ENCODE data around the gene PTK6. TPM values are rescaled to one million over a fixed set of nuclear protein-coding genes. Genes with fewer than 3 reads are reported as not detected.
"Not testable (repeated sequence)": the region's sequence is repeated elsewhere in the genome, so short reads cannot be mapped to it uniquely, and the experiment has no call there.

PTK6 gene
- total RNA-seq, 1 experiment from 2014 or later: 6.7 TPM

GRCh38 chr20:63514520-63514919 lies 22.7 kb downstream of the PTK6 start:
- H3K9ac ChIP-seq (ENCODE audit: low read length); CTCF ChIA-PET; H4K20me1 ChIP-seq (ENCODE audit: insufficient read depth); H2AFZ ChIP-seq (ENCODE audit: low read depth, low read length, poor library complexity, severe bottlenecking); ATAC-seq; POLR2A ChIA-PET; H3K4me1 ChIP-seq (ENCODE audit: control insufficient read depth in 1 of 2, insufficient read depth in 2 of 2, low read length in 2 of 2); H3K27ac ChIP-seq (ENCODE audit: low read depth, low read length); BruUV-seq (replicated peaks); H3K4me2 ChIP-seq (ENCODE audit: low read length); H3K4me3 ChIP-seq (replicated peaks in 1 of 2; ENCODE audit: low read depth in 1 of 2, low read length in 2 of 2); H3K79me2 ChIP-seq (ENCODE audit: insufficient read depth, low read length); H3K36me3 ChIP-seq (ENCODE audit: control insufficient read depth in 1 of 2, insufficient read depth in 2 of 2, low read length in 2 of 2); H3K9me2 ChIP-seq (ENCODE audit: insufficient read depth); RAD21 ChIA-PET (ENCODE audit: low non-redundant PET in 1 of 2, low total read pairs in 2 of 2, uncharacterized antibody in 2 of 2, unreplicated experiment in 2 of 2); intact Hi-C loops (cut with micrococcal nuclease); H3K27me3 ChIP-seq (ENCODE audit: insufficient read depth, low read length); H3K9me3 ChIP-seq (ENCODE audit: control insufficient read depth in 1 of 2, insufficient read depth in 1 of 2, low read depth in 1 of 2, low read length in 2 of 2); DNase-seq (ENCODE audit: low read depth, low spot score): not testable (repeated sequence)

- H3K9ac ChIP-seq (ENCODE audit: low read length): no peak overlapping the region
- ChIA-PET POLR2A (no interaction called here), RAD21 (ENCODE audit: low non-redundant PET in 1 of 2, low total read pairs in 2 of 2, uncharacterized antibody in 2 of 2, unreplicated experiment in 2 of 2) (no interaction called here), CTCF (no interaction called here)
- H3K9me3 ChIP-seq (ENCODE audit: control insufficient read depth in 1 of 2, insufficient read depth in 1 of 2, low read depth in 1 of 2, low read length in 2 of 2): no peaks in the 10 kb centered on the region
- peaks cover 7% of the 10 kb centered on the region; the same call in 1 of the 2 replicates for H3K27me3 ChIP-seq (ENCODE audit: insufficient read depth, low read length)
- no peak overlapping the region for H2AFZ ChIP-seq (ENCODE audit: low read depth, low read length, poor library complexity, severe bottlenecking)
- TF ChIP-seq YY1 (IDR thresholded peaks at IDR 0.05; ENCODE audit: extremely low read depth, insufficient replicate concordance, low read depth, low read length) (no peak), JUND (IDR thresholded peaks at IDR 0.05) (no peak), CBX3 (IDR thresholded peaks at IDR 0.05; ENCODE audit: low read depth) (no peak), EZH2phosphoT487 (IDR thresholded peaks at IDR 0.05; ENCODE audit: borderline replicate concordance) (no peak), POLR2A (IDR thresholded peaks at IDR 0.05; ENCODE audit: borderline replicate concordance, extremely low read depth, insufficient read depth, insufficient read length) (no peak), POLR2AphosphoS5 (IDR thresholded peaks at IDR 0.05; ENCODE audit: low read depth, low read length) (no peak)
- DNase-seq (ENCODE audit: low read depth, low spot score): no peak
- H3K79me2 ChIP-seq (ENCODE audit: insufficient read depth, low read length): no peaks in the 10 kb centered on the region
- BruUV-seq (replicated peaks): no TSS peak
- H3K4me2 ChIP-seq (ENCODE audit: low read length): no peak overlapping the region
- H3K9me2 ChIP-seq (ENCODE audit: insufficient read depth): no peaks in the 10 kb centered on the region
- ATAC-seq: no peak
- no peak overlapping the region for H3K27ac ChIP-seq (ENCODE audit: low read depth, low read length)
- no peaks in the 10 kb centered on the region for H4K20me1 ChIP-seq (ENCODE audit: insufficient read depth)
- H3K4me3 ChIP-seq (replicated peaks in 1 of 2; ENCODE audit: low read depth in 1 of 2, low read length in 2 of 2): no peak overlapping the region
- no peaks in the 10 kb centered on the region for H3K36me3 ChIP-seq (ENCODE audit: control insufficient read depth in 1 of 2, insufficient read depth in 2 of 2, low read length in 2 of 2)
- intact Hi-C loops (cut with micrococcal nuclease): no loop called here
- H3K4me1 ChIP-seq (ENCODE audit: control insufficient read depth in 1 of 2, insufficient read depth in 2 of 2, low read length in 2 of 2): no peaks in the 10 kb centered on the region
Measured at GRCh38 chr20:63513207-63513606, 24.0 kb downstream of the PTK6 start.

Data from HCT116 (cell line).